ENCODE results near the gene MESP2.

Gene MESP2

GRCh38 chr15:89809787-89810148 is 33.6 kb downstream of the MESP2 start:
- no peak overlapping the region for H3K27ac ChIP-seq
- no peak overlapping the region for H3K4me3 ChIP-seq

DNA sequence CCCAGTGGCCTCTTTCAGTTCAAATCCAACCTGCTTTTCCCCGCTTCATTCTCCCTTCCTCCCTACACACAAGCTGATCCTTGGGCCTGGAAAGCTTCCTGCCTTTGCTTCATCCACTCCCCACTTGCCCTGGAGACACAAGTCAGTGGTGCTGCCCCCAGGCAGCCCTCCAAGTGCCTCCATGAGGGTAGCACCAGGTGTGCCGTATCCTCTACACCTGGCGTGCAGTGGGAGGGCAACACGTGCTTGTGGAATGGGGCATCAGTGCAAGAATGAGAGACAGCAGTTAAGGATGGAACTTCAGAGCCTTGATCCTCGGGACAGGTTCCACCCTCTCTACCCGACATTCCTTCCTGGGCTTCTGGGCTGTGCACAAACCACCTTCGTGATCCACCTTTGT is 34.7 kb downstream of the MESP2 start:
- H3K27ac ChIP-seq, result no peak overlapping the region

GRCh38 chr15:89812011-89812846 is 36.1 kb downstream of the MESP2 start:
- no peak overlapping the region for H3K4me3 ChIP-seq
- peak overlapping the region in 14 of 21 experiments; percentile 0 to 95 (median 81) for H3K27ac ChIP-seq

More for the DNA sequence above, 34.7 kb downstream of the MESP2 start:
- H3K4me3 ChIP-seq, result no peak overlapping the region

DNA sequence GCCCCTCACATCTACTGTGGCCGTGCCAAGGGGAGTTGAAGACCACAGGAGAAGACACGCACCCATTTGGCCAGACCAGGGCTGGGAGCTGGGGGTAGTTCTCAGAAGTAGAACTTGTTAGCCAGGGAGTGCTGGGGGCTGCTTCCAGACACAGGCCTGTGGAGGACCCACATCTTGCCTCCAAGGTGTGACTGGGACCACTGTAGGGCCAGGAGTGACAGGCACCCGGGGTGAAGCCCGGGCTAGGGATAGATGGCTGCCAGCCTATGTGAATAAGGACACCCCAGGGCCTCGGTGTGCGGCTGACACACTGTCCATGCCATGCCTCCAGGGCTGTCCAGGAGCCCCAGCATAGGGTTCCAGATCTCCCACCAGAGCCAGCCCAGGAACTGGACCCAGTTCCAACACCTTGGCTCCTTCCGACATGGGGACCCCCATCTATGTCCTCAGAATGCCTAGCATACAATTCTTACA is 36.8 kb downstream of the MESP2 start:
- peak overlapping the region in 15 of 21 experiments; percentile 39 to 95 (median 81) for H3K27ac ChIP-seq
- peak overlapping the region in 4 of 7 experiments; percentile 29 to 57 (median 52) for H3K4me3 ChIP-seq

GRCh38 chr15:89813381-89814111 is 37.4 kb downstream of the MESP2 start:
- Histone ChIP-seq H3K27ac (peak overlapping the region in 19 of 21 experiments; percentile 29 to 95 (median 82)), H3K4me3 (peak overlapping the region; percentile 29 to 57 (median 50))

DNA sequence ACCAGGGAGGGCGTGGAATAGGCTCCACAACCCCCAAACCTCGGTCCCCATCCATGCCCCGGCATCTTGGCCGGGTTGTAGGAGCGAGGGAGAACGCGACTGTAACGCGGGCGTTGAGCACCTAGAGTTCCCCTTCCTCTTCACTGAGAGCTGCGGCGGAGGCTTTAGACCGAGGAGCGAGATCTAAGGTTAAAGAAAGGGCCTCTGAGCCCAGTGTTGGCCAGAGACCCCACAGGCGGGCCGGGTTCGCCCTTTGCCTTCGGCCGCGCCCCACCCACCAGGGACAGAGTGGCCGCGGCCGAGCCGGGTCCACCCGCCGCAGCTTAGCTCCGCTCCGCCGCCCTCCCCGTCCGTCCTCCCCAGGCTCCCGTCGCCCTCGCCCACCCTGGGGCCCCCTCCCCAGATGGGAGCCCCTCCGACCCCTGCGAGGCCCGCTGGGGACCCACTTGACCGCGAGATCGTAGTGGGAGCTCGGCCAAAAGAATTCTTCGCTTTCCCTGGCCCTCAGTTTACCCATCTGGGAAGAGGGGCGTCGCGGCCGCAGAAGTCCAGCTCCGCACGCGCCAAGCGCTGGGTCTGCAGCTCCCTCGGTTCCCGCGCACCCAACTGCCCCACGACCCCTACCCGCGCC is 38.1 kb downstream of the MESP2 start:
- Histone ChIP-seq H3K27ac (peak overlapping the region; percentile 19 to 95 (median 82)), H3K4me3 (peak overlapping the region; percentile 29 to 57 (median 50))

- no peak overlapping the region for H3K4me3 ChIP-seq
- H3K27ac ChIP-seq, result no peak overlapping the region
These were observed 39.6 kb downstream of the MESP2 start for GRCh38 chr15:89815769-89816168.

DNA sequence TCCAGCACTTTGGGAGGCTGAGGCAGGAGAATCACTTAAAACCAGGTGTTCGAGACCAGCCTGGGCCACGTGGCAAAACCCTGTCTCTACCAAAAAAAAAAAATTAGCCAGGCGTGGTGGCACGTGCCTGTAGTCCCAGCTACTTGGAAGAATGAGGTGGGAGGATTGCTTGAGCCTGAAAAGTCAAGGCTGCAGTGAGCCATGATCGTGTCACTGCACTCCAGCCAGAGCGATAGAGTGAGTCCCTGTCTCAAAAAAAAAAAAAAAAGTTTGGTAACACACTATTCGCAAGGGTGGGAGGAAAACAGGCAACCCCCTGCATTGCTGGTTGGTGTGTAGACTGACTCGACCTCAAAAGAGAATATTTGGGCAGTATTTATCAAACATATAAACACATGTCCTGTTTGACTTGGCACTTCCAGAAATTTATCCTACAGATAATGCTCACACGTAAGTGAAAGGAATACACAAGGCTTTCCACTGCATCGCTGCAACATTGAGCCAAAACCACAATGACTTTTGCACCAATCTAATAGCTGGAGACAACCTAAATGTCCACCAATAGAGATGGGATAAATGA is 41.7 kb downstream of the MESP2 start:
- no peak overlapping the region for H3K4me3 ChIP-seq
- H3K27ac ChIP-seq, result no peak overlapping the region

GRCh38 chr15:89818287-89818686 is 42.2 kb downstream of the MESP2 start:
- Histone ChIP-seq H3K27ac (no peak overlapping the region), H3K4me3 (no peak overlapping the region)

GRCh38 chr15:89820666-89821611 is 44.8 kb downstream of the MESP2 start:
- H3K27ac ChIP-seq, result peak overlapping the region in 15 of 21 experiments; percentile 1 to 78 (median 55)
- no peak overlapping the region for H3K4me3 ChIP-seq

GRCh38 chr15:89822026-89822425 is 45.9 kb downstream of the MESP2 start:
- no peak overlapping the region for H3K4me3 ChIP-seq

GRCh38 chr15:89822611-89822950 is 46.4 kb downstream of the MESP2 start:
- Histone ChIP-seq H3K27ac (peak overlapping the region in 17 of 21 experiments; percentile 45 to 87 (median 70)), H3K4me3 (no peak overlapping the region)

More at GRCh38 chr15:89822026-89822425, 45.9 kb downstream of the MESP2 start:
- H3K27ac ChIP-seq, result peak overlapping the region in 15 of 21 experiments; percentile 45 to 87 (median 70)

DNA sequence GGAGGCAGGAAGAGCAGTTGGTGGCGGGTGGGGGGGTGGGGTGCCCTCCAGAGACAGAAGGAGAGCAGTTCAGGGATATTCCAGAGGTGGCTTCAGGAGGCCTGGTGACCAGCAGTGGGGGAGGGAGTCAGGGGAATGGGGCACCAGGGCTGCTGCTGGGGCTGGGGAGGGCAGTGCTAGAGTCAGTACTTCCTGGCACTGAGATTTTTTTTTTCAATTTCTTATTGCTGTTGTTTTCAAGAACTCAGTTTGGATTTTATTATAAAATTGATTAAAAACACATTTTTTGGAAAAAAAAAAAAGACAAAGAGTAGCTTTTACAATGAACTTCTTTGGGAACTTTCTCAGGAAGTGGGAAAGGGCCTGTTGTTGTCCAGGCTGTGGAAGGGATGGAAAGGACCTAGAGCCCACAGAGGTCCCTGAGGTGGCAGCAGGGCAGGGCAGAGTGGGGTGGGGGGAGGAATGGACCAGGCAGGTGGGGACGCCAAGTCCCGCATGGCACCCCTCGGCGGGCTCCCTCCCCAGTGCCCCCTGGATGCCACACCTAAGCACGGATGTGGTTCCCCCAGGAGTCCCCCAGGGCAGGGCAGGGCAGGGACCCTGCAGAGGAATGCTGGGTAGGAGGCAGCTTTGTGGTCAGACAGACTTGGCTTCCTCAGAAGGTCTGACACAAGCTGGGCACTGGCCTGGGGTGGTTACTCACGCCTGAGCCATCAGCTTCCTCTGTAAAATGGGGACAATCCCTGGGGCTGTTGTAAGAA is 47.0 kb downstream of the MESP2 start:
- no peak overlapping the region for H3K4me3 ChIP-seq
- peak overlapping the region in 20 of 21 experiments; percentile 15 to 87 (median 71) for H3K27ac ChIP-seq

DNA sequence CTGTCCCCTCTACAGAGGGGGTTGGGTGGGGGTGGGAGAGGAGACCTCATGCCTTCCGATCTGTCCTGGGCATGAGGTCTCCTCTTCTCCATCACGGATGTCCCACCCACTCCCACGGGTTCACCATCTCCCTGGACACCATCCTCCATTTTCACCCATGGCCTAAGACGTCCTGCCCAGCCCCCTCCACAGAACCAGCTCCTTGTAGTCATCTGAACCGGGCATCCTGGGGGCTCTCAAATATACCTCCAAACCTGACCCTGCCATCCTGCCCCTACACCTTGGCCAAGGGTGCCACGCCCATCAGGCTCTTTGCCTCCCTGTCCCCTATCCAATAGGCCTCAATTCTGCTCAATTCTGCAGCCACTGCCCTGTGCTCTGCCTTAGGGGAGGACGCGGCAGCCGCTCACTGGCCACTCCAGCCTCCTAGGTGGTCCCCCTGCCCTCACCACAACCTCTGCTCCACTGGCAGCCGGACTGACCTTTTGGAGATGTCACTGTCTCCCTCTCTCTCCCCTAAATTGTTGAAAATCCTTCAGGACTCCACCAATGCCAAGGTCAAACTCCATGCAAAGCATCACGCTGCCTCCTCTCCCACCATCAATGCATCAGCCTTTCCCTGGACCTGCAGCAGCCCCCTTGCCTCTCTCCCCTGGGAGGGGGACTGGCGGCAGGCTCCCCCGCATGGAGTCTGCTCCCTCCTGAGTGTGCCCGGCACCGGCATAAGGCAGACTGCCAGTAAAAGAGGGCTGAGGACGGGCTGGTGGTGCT is 47.9 kb downstream of the MESP2 start:
- H3K27ac ChIP-seq, result peak overlapping the region in 19 of 21 experiments; percentile 15 to 87 (median 70)
- H3K4me3 ChIP-seq, result no peak overlapping the region

DNA sequence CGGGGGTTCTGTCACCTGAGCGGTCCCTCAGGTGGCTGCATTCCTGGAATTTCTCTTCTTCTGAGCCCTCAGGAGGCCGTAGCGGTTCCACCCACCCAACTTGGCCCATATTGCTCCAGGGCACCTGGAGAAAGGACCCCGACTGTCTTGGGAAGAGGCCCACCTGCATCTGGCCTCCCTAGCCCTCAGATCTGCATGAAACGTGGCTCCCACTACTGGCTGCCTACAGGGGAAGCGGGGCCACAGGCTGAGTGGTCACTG is 48.4 kb downstream of the MESP2 start:
- Histone ChIP-seq H3K4me3 (no peak overlapping the region), H3K27ac (peak overlapping the region in 7 of 21 experiments; percentile 3 to 87 (median 57))

DNA sequence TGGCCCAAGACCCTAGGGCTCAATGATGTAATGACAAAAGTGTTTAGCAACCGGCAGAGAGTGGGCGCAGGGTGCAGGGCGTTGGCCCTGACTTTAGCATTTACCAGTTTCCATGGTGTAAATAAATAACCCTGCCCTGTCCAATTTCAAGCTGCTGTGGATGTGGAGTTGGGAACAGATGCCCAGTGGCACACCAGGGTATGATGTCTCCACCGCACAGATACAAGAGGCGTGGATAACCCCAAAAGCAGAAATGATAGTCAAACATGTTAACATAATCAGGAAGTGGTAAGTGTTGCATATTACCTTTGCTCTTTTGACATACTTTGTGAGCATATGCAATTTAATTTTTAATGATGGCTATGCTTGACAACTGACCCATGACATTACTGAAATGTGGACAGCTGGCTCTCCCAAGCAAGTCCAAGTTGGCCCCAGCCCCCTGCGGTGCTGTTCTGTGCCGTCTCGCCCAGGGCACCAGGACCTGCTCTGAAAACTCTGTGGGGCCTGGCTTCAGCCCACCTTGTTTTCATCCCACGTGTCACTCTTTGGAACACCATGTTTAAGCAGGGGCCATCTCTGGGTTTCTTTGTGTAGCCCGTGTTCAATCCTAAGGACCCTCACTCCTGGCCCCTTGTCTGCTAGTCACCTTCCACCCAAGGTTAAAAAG is 49.3 kb downstream of the MESP2 start:
- H3K4me3 ChIP-seq, result no peak overlapping the region
- peak overlapping the region in 6 of 21 experiments; percentile 3 to 87 (median 36) for H3K27ac ChIP-seq

Data from skin epidermis (tissue), 12 donors.